ENCODE data around the gene NRXN2. TPM values are rescaled to one million over a fixed set of nuclear protein-coding genes. Genes with fewer than 3 reads are reported as not detected.

The NRXN2 gene
- total and polyA plus RNA-seq, 2 donors (not counting 3 experiments of a cell fraction or from before 2014, with no cell fraction given): not detected

- Histone ChIP-seq H3K27ac (ENCODE audit: insufficient read depth, low read depth, low read length) (no peak overlapping the region), H3K4me2 (ENCODE audit: insufficient read depth, low read length) (no peak overlapping the region), H4K20me1 (replicated peaks; ENCODE audit: control insufficient read depth, extremely low read depth, insufficient read depth, low read length) (no peaks in the 10 kb centered on the region), H3K9me3 (replicated peaks; ENCODE audit: control insufficient read depth, insufficient read depth, low read length) (no peaks in the 10 kb centered on the region), H3K4me3 (replicated peaks in 1 of 3; ENCODE audit: insufficient read depth in 1 of 3, low read depth in 1 of 3, low read length in 3 of 3) (no peak overlapping the region), H2AFZ (ENCODE audit: low read depth, low read length) (no peak overlapping the region), H3K9ac (replicated peaks; ENCODE audit: extremely low read depth, insufficient read depth, low read length) (no peak overlapping the region), H3K79me2 (ENCODE audit: control insufficient read depth, insufficient read depth, low read length) (no peaks in the 10 kb centered on the region), H3K4me1 (ENCODE audit: control insufficient read depth, extremely low read depth, insufficient read depth, low read length) (no peaks in the 10 kb centered on the region), H3K27me3 (ENCODE audit: control insufficient read depth in 2 of 2, insufficient read depth in 2 of 2, low read length in 2 of 2) (peaks cover 28 to 30% of the 10 kb centered on the region in 2 experiments), H3K36me3 (ENCODE audit: control insufficient read depth in 2 of 2, extremely low read depth in 1 of 2, insufficient read depth in 2 of 2, low read length in 2 of 2) (no peaks in the 10 kb centered on the region), H3K9me1 (replicated peaks; ENCODE audit: control insufficient read depth, extremely low read depth, insufficient read depth, low read length) (no peaks in the 10 kb centered on the region)
- FAIRE-seq: no peak
- no peak for TF ChIP-seq POLR2A (IDR thresholded peaks at IDR 0.05; ENCODE audit: low read depth, low read length)
- TF ChIP-seq MAX (IDR thresholded peaks at IDR 0.05; ENCODE audit: insufficient read depth, insufficient read length): no peak
- TF ChIP-seq GATA2 (IDR thresholded peaks at IDR 0.05; ENCODE audit: insufficient read depth, insufficient read length, low read depth, low read length): no peak
- TF ChIP-seq JUN (IDR thresholded peaks at IDR 0.05; ENCODE audit: borderline replicate concordance, insufficient read depth, insufficient read length, low read depth): no peak
- no peak for TF ChIP-seq POLR2AphosphoS5 (IDR thresholded peaks at IDR 0.05; ENCODE audit: insufficient read depth, low read depth, low read length)
- no peak for TF ChIP-seq FOS (IDR thresholded peaks at IDR 0.05; ENCODE audit: borderline replicate concordance, insufficient read depth, low read length)
- TF ChIP-seq CTCF (IDR thresholded peaks at IDR 0.05; ENCODE audit: extremely low read depth in 1 of 2, insufficient read depth in 1 of 2, low read depth in 1 of 2, low read length in 2 of 2): no peak
- TF ChIP-seq MYC (IDR thresholded peaks at IDR 0.05; ENCODE audit: low read depth, low read length): no peak
- TF ChIP-seq EZH2 (IDR thresholded peaks at IDR 0.05; ENCODE audit: borderline replicate concordance, low read depth, low read length, severe bottlenecking): no peak
- ChIA-PET POLR2A (no interaction called here), CTCF (interaction anchor here (0.5 to 2.2 kb wide), 4 partner anchors 10 to 257 kb away, joined by 3 to 31 read pairs (median 6); no protein-coding TSS in a partner anchor)
- dilution Hi-C loops (cut with MboI; ENCODE audit: extremely low pct_ligation_motif_present, low sequenced_read_pairs): no loop called here
- intact Hi-C loops (cut with micrococcal nuclease): no loop called here
- BruUV-seq (replicated peaks): no TSS peak
- DNase-seq (ENCODE audit: low read depth, low spot score): no peak
These were observed 17.5 kb downstream of the NRXN2 start for GRCh38 chr11:64705501-64705900.

All from endothelial cell of umbilical vein (primary cell).